Endodermal cell (in vitro differentiated cells): ENCODE results near the gene M1AP. TPM values are rescaled to one million over a fixed set of nuclear protein-coding genes. Genes with fewer than 3 reads are reported as not detected.

Source experiments
- DNase-seq: peaks from one replicate; pipeline ENCODE4 v3.0.0-alpha.2; 2017
- H3K27ac ChIP-seq: 2 replicates; pipeline ENCODE4 v1.5.1; 2013; ENCODE audit warnings: mild to moderate bottlenecking, low read depth, low read length, moderate library complexity
- H3K27me3 ChIP-seq: 2 replicates; pipeline ENCODE4 v1.6.1; 2013; ENCODE audit warnings: mild to moderate bottlenecking, low read length, moderate library complexity; ENCODE audit not compliant: insufficient read depth, control insufficient read depth, poor library complexity, severe bottlenecking
- H3K36me3 ChIP-seq: 2 replicates; pipeline ENCODE4 v1.7.0; 2013; ENCODE audit warnings: mild to moderate bottlenecking, low read length, moderate library complexity; ENCODE audit not compliant: control insufficient read depth, insufficient read depth
- H3K4me1 ChIP-seq: one replicate; pipeline ENCODE4 v1.7.0; 2013; ENCODE audit warnings: low read length; ENCODE audit not compliant: control insufficient read depth, insufficient read depth
- H3K4me3 ChIP-seq: 2 replicates; pipeline ENCODE4 v1.5.1; 2013; ENCODE audit warnings: mild to moderate bottlenecking, low read length, moderate library complexity
- H3K9ac ChIP-seq: 2 replicates; pipeline ENCODE4 v1.6.1; 2013; ENCODE audit warnings: mild to moderate bottlenecking, low read length, moderate library complexity; ENCODE audit not compliant: poor library complexity, severe bottlenecking; ENCODE audit errors: extremely low read depth
- H3K9me3 ChIP-seq: 2 replicates; pipeline ENCODE4 v1.6.1; 2013; ENCODE audit warnings: mild to moderate bottlenecking, low read length, moderate library complexity; ENCODE audit not compliant: control insufficient read depth
- H3K27ac Mint-ChIP-seq: 2 replicates; pipeline ENCODE4 v1.8.0; 2020; ENCODE audit warnings: mixed read lengths
- H3K27me3 Mint-ChIP-seq: 2 replicates; pipeline ENCODE4 v1.8.0; 2021; ENCODE audit warnings: mild to moderate bottlenecking, mixed read lengths; ENCODE audit not compliant: insufficient read depth
- H3K36me3 Mint-ChIP-seq: 2 replicates; pipeline ENCODE4 v1.8.0; 2020; ENCODE audit warnings: low read depth, mixed read lengths
- H3K4me1 Mint-ChIP-seq: 2 replicates; pipeline ENCODE4 v1.8.0; 2020; ENCODE audit warnings: mixed read lengths
- H3K4me3 Mint-ChIP-seq: 2 replicates; pipeline ENCODE4 v1.8.0; 2020; ENCODE audit warnings: mild to moderate bottlenecking, moderate library complexity, mixed read lengths
- H3K9me3 Mint-ChIP-seq: 2 replicates; pipeline ENCODE4 v1.8.0; 2020; ENCODE audit warnings: mild to moderate bottlenecking, mixed read lengths
- WGBS, 2 experiments: methylation state at CpG; one replicate each; pipeline versions ENCODE4 v1.1.5 to v1.1.7; 2013; ENCODE audit warnings: missing lambda C conversion rate in 2 of 2, mixed read lengths in 1 of 2; ENCODE audit not compliant: insufficient coverage in 1 of 2, insufficient read length in 1 of 2; 5-methylcytosine and 5-hydroxymethylcytosine counted together
- total RNA-seq, 2 donors: library from RNA; stranded (reverse); fragmentation: NEBNext Ultra II Directional in 1 of 2; extraction: Animal tissue kit (Norgen Biotek cat#: 25700) in 1 of 2; gene quantifications; 2 replicates in 1 of 2; 3 replicates in 1 of 2; pipeline ENCODE4 v1.2.1, GENCODE V29; 2021
- TF ChIP-seq, protein P1 (sequence below): fragments of 200-600 bp; sonication (generic); conservative IDR thresholded peaks from 2 replicates; pipeline ENCODE4 v1.5.0; 2021; ENCODE audit warnings: antibody characterized with exemption, mild to moderate bottlenecking

M1AP gene
- total RNA-seq, 2 donors from 2014 or later, result 3.8 to 5.5 TPM

DNA sequence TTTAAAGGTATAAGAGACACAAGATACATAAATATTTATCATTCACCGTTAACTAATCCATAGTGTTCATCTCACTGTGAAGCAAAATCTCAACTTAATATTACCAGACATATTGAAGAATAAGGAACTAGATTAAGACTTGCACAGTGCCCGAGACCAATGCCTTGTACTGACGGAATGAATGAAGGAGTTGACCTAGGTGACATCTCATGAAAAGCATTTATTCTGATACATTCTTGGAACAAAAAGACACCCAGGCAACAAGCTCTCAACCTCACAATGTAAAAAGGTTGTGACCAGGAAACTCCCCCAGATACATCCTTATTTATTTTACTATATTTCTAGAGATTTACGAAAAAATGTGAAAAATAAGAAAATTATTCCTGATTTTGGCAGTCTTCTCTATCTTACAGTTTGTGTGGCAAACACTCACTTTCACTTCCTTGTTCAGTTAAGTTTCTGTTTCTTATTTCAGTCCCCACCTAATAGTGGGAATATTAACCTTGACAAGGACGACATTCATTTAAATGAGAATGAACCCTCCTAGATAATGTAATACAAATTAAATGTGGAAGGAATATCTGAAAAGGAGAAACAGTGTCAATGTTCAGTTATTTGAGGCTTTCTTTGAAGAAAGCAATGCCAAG is 28.4 kb downstream of the M1AP start:
- Histone ChIP-seq H3K9me3 (no peaks in the 10 kb centered on the region), H3K36me3 (no peaks in the 10 kb centered on the region), H3K27me3 (peaks cover 8% of the 10 kb centered on the region), H3K9ac (no peak overlapping the region), H3K27ac (no peak overlapping the region), H3K4me1 (peaks cover 5% of the 10 kb centered on the region), H3K4me3 (no peak overlapping the region)
- Mint-ChIP-seq H3K27ac (no peak overlapping the region), H3K27me3 (no peaks in the 10 kb centered on the region), H3K4me1 (peaks cover 11% of the 10 kb centered on the region), H3K36me3 (no peaks in the 10 kb centered on the region), H3K9me3 (no peaks in the 10 kb centered on the region), H3K4me3 (no peak overlapping the region)
- DNase-seq, result no peak
- WGBS, 2 experiments, result 55 to 97% methylated on average over 2 to 5 of the region's 5 CpGs
- TF ChIP-seq, protein P1, sequence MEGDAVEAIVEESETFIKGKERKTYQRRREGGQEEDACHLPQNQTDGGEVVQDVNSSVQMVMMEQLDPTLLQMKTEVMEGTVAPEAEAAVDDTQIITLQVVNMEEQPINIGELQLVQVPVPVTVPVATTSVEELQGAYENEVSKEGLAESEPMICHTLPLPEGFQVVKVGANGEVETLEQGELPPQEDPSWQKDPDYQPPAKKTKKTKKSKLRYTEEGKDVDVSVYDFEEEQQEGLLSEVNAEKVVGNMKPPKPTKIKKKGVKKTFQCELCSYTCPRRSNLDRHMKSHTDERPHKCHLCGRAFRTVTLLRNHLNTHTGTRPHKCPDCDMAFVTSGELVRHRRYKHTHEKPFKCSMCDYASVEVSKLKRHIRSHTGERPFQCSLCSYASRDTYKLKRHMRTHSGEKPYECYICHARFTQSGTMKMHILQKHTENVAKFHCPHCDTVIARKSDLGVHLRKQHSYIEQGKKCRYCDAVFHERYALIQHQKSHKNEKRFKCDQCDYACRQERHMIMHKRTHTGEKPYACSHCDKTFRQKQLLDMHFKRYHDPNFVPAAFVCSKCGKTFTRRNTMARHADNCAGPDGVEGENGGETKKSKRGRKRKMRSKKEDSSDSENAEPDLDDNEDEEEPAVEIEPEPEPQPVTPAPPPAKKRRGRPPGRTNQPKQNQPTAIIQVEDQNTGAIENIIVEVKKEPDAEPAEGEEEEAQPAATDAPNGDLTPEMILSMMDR, result no peak

DNA sequence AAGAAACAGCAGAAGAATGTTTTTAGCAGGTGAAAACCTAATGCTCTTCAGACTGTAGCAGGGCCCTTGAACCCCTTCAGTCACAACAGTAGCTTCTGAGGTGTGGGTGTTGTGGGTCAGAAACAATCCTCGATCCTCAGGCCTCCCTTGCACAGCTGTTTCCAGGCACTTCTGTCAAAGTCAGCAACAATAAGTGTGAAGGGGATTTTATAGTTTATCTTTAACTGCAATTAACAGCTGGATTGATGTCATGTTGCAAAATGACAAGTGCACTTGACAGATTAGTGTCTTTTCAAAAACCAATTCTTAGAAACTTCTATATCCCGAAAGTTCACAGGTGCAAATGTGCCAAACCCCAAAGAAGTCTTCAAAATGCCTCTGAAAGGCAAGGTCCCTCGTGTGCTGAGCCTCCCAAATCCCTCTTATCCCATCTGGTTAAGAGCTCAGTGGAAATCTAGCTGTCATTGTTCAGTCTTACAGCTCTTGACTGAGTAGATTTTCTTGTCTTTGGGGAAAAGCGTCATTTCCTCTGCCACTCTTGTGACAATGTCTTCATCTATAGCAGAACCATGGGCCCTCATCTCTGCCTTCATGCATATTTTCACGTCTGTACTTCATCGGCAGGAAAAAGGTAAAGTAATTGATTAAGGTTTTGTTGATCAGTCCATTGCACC is 29.6 kb downstream of the M1AP start:
- TF ChIP-seq, protein P1, result no peak
- Histone ChIP-seq H3K9ac (no peak overlapping the region), H3K9me3 (no peaks in the 10 kb centered on the region), H3K27ac (no peak overlapping the region), H3K4me3 (no peak overlapping the region), H3K4me1 (peaks cover 5% of the 10 kb centered on the region), H3K36me3 (no peaks in the 10 kb centered on the region), H3K27me3 (peaks cover 8% of the 10 kb centered on the region)
- no peak for DNase-seq
- Mint-ChIP-seq H3K36me3 (no peaks in the 10 kb centered on the region), H3K27ac (no peak overlapping the region), H3K4me1 (peaks cover 11% of the 10 kb centered on the region), H3K9me3 (no peaks in the 10 kb centered on the region), H3K4me3 (no peak overlapping the region), H3K27me3 (no peaks in the 10 kb centered on the region)
- 85 to 94% methylated on average over 4 to 6 of the region's 6 CpGs for WGBS, 2 experiments

DNA sequence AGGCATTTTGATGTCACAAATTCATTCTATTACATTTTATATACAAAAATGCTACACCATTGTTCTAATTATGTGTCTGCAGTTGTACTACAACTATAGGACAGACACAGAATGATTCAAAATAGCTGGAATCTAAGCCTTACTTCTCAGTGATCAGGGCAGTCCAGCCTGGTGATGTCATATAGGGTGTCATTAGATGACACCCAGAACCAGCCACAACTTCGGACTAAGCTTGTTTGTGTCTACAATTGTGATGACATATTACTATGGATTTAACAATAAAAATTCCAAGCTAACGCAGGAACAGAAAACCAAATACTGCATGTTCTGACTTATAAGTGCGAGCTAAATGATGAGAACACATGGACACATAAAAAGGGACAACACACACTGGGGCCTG is 31.0 kb downstream of the M1AP start:
- 93 to 100% methylated on average over 2 to 3 of the region's 3 CpGs for WGBS, 2 experiments
- no peak overlapping the region for H3K27ac Mint-ChIP-seq

More for the DNA sequence above, 31.0 kb downstream of the M1AP start:
- Mint-ChIP-seq H3K27me3 (no peaks in the 10 kb centered on the region), H3K4me3 (no peak overlapping the region), H3K4me1 (peaks cover 11% of the 10 kb centered on the region), H3K9me3 (no peaks in the 10 kb centered on the region), H3K36me3 (no peaks in the 10 kb centered on the region)
- no peak overlapping the region for H3K27ac ChIP-seq
- DNase-seq, result no peak
- H3K9me3 ChIP-seq, result no peaks in the 10 kb centered on the region
- H3K9ac ChIP-seq, result no peak overlapping the region
- H3K27me3 ChIP-seq, result peaks cover 8% of the 10 kb centered on the region
- no peaks in the 10 kb centered on the region for H3K36me3 ChIP-seq
- TF ChIP-seq, protein P1, result no peak
- H3K4me3 ChIP-seq, result no peak overlapping the region
- H3K4me1 ChIP-seq, result peaks cover 5% of the 10 kb centered on the region
